ENCODE measurements around the gene PHLPP2.
"Not testable (repeated sequence)": the region's sequence is repeated elsewhere in the genome, so short reads cannot be mapped to it uniquely, and the experiment has no call there.

PHLPP2 gene

GRCh38 chr16:71627731-71628181, 96.7 kb downstream of the PHLPP2 start:
- no peak for FAIRE-seq
- no peak for DNase-seq (ENCODE audit: extremely low spot score, insufficient read length, low read depth)

GRCh38 chr16:71626858-71627213, 97.7 kb downstream of the PHLPP2 start:
- FAIRE-seq (no peak), DNase-seq (ENCODE audit: extremely low spot score, insufficient read length, low read depth) (no peak)

DNA sequence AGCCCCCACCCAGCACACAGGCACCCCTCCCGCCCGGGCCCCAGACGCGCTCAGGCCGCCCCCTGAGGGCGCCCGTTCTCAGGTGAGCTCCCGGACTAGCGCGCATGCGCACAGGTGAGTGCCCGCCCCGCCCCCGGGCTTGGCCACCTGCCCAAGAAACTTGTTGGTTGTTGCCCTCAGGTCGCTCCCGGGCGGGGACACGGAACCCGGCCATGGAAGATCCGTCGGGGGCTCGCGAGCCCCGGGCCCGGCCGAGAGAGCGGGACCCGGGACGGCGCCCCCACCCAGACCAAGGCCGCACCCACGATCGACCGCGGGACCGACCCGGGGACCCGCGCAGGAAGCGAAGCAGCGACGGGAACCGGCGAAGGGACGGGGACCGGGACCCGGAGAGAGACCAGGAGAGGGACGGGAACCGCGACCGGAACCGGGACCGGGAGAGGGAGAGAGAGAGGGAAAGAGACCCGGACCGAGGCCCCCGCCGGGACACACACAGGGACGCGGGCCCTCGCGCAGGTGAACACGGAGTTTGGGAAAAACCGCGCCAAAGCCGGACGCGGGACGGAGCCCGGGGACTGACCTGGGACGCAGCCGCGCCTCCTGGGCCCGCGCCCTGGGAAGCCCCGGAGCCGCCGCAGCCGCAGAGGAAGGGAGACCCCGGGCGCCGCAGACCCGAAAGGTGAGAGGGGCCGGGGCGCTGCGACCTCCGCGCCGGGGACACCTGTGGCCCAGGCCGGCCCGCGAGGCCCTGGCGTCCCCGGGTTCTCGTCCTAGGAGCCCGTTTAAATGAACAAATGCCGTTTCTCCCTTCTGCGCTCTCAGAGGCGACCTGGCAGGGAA, 98.3 kb downstream of the PHLPP2 start, which contains the start of gene MARVELD3:
Gene MARVELD3 (plus strand): TSS at position 167 of the 840 bp plus-strand sequence. CDS start 46 bp downstream, at position 213.
- FAIRE-seq = no peak

GRCh38 chr16:71625113-71625850, 99.2 kb downstream of the PHLPP2 start:
- FAIRE-seq (no peak), DNase-seq (ENCODE audit: extremely low spot score, insufficient read length, low read depth) (no peak)

More for the DNA sequence above, 98.3 kb downstream of the PHLPP2 start, which contains the start of gene MARVELD3:
- no peak for DNase-seq (ENCODE audit: extremely low spot score, insufficient read length, low read depth)

DNA sequence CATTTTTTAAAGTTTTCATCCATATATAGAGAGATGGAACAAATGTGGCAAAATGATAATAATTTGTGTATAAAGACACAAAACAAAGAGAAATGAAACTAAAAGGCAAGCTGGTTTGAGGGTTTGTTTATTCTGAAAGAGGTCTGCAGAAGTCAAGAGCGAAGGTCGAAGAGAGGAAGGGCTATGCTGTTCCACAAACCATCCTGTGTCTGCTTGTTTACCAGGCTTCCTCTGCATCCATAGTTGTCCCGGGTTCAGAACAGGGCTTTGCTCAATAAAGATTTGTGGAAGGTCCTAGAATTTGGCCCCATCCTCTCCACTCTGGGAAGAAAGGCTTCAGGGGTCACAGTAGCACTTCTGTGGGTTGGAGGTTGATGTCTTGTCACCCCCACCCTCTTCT, 100.9 kb downstream of the PHLPP2 start:
- peak; percentile 12 for FAIRE-seq
- DNase-seq (ENCODE audit: extremely low spot score, insufficient read length, low read depth) = no peak

- DNase-seq (ENCODE audit: extremely low spot score, insufficient read length, low read depth) (no peak), FAIRE-seq (no peak)
Observed at GRCh38 chr16:71622088-71622487, 102.4 kb downstream of the PHLPP2 start.

DNA sequence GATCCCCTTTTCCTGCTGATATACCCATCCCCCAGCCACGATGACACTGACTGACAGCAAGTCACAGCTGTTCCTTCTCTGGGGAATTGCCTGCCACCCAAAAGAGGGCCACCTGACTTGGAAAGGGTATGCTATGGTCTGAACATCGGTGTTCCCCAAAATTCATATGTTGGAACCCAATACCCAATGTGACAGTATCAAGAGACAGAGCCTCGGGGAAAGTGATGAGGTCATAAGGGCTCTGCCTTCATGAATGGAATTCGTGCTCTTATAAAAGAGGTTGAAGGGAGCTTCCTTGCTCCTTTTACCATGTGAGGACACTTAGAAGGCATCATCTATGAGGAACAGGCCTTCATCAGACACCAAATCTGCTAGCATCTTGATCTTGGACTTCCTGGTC, 106.1 kb downstream of the PHLPP2 start:
- FAIRE-seq = no peak
- DNase-seq (ENCODE audit: extremely low spot score, insufficient read length, low read depth) = no peak

DNA sequence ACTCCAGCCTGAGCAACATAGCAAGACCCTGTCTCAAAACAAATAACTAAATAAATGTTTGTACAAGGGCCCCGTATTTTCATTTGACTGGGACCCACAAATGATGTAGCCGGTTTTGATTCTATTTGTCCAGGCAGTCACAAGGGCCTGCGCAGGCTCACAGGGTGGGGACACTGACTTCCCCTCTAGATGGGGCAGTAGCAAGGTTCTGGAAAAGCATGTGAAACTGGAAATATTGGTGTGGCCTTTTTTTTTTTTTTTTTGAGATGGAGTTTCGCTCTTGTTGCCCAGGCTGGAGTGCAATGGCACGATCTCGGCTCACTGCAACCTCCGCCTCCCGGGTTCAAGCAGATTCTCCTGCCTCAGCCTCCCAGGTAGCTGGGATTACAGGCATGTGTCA, 109.5 kb downstream of the PHLPP2 start:
- FAIRE-seq = not testable (repeated sequence)

GRCh38 chr16:71610936-71611871, 113.3 kb downstream of the PHLPP2 start:
- FAIRE-seq (peak; percentile 66), DNase-seq (ENCODE audit: extremely low spot score, insufficient read length, low read depth) (peak; percentile 68)

More for the DNA sequence above, 109.5 kb downstream of the PHLPP2 start:
- DNase-seq (ENCODE audit: extremely low spot score, insufficient read length, low read depth) = not testable (repeated sequence)

DNA sequence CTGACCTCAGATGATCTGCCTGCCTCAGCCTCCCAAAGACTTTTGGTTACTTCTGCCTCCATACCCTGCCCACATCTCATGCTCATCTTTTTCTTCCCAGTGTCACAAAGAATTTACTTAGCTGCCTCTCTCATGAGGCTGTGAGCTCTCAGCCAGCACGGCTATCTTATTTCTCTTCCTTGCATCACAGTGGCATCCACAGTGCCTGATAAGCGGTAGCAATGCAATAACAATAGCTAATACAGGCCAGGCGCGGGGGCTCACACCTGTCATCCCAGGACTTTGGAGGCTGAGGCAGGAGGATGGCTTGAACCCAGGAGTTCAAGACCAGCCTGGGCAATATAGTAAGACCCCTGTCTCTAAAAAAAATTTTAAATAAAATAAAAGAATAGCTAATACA, 114.1 kb downstream of the PHLPP2 start:
- no peak for DNase-seq (ENCODE audit: extremely low spot score, insufficient read length, low read depth)
- no peak for FAIRE-seq

DNA sequence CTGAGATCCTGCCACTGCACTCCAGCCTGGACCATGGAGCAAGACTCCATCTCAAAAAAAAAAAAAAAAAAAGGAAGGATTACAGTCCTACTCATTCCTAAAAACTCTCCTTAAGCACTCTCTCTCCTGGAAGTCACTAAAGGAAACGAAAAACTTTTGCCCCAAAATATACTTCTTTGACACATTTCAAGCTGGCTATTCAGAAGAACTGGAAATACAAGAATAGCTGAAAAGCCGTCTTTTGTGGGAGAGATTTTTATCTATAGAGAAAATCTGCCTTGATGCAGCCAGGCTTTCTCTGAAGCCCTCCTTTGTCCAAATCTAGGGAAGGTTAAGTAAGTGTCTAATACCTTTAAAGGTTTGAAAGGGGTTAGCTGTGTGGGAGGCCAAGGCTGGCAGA, 115.4 kb downstream of the PHLPP2 start:
- no peak for FAIRE-seq

DNA sequence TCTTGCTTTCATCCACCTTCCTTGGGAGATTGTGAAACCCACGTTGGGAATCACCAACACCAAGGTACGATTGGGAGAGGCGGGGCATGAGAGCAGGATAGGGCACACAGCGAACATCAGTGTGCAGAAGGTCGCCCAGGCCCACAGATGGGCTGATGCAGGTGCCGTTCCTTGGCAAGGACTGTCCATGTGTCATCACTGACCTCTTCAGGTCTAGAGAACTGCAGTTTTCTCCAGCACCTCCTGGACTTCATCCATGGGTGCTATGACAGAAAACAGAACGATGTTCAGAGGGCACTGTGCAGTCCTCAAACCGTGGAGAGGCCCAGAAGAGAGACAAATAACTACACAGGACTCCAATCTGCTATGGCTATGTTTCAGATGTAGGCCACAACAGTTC, 123.7 kb downstream of the PHLPP2 start:
- DNase-seq (ENCODE audit: extremely low spot score, insufficient read length, low read depth) (no peak), FAIRE-seq (no peak)

More for the DNA sequence above, 115.4 kb downstream of the PHLPP2 start:
- DNase-seq (ENCODE audit: extremely low spot score, insufficient read length, low read depth) = no peak

DNA sequence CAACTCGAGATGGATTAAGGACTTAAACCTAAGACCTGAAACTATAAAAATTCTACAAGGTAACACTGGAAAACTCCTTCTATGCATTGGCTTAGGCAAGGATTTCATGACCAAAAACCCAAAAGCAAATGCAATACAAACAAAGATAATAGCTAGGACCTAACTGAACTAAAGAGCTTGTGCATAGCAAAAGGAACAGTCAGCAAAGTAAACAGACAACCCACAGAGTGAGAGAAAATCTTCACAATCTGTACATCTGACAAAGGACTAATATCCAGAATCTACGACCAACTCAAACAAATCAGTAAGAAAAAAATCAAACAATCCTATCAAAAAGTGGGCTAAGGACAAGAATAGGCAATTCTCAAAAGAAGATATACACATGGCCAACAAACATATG, 126.1 kb downstream of the PHLPP2 start:
- not testable (repeated sequence) for DNase-seq (ENCODE audit: extremely low spot score, insufficient read length, low read depth); FAIRE-seq

- DNase-seq (ENCODE audit: extremely low spot score, insufficient read length, low read depth); FAIRE-seq: not testable (repeated sequence)
Observed at GRCh38 chr16:71595340-71595826, 129.1 kb downstream of the PHLPP2 start.

Measured in GM18507 (cell line).